MM.1S (cell line): ENCODE data around the gene MBD5.

Experiments used
- CTCF ChIP-seq: fragments of 300-600 bp; sonication (generic); IDR thresholded peaks from 2 replicates; pipeline ENCODE4 v1.5.1; 2016; ENCODE audit warnings: antibody characterized with exemption, low read length, mixed read lengths
- EZH2 ChIP-seq: fragments of 300-600 bp; sonication (generic); optimal IDR thresholded peaks from 2 replicates; pipeline ENCODE3; 2017; ENCODE audit warnings: low read depth, mild to moderate bottlenecking, antibody characterized with exemption, low read length, mixed read lengths
- EZH2phosphoT487 ChIP-seq: fragments of 300-600 bp; sonication (generic); IDR thresholded peaks from 2 replicates; pipeline ENCODE4 v1.6.1; 2018; ENCODE audit warnings: antibody characterized with exemption, low read length

- TF ChIP-seq CTCF (no peak), EZH2 (no peak), EZH2phosphoT487 (no peak)
Observed at GRCh38 chr2:148046802-148047201, 25.9 kb downstream of the MBD5 start.
